PC-3 (cell line): ENCODE measurements around the gene GPR108. TPM values are rescaled to one million over a fixed set of nuclear protein-coding genes. Genes with fewer than 3 reads are reported as not detected.

Experiments used
- ATAC-seq: fragments of 200-7000 bp; cut with Tn5 transposase; 2 replicates; pipeline ENCODE4 v1.9.1; 2020; ENCODE audit warnings: mild to moderate bottlenecking, moderate library complexity
- BruUV-seq: library from RNA; stranded (reverse); fragments of 400-500 nt; replicated peaks from 2 replicates; lab custom pipeline; 2021; lab: Mats Ljungman, UMichigan
- CTCF ChIA-PET: fragments of 300-600 bp; sonication (Branson Sonifier 250); formaldehyde crosslinking; loops from one replicate; lab custom pipeline; 2022; ENCODE audit warnings: antibody characterized with exemption; lab: Charles Lee
- POLR2A ChIA-PET: fragments of 300-600 bp; sonication (Branson Sonifier 250); formaldehyde crosslinking; loops from one replicate; lab custom pipeline; 2022; ENCODE audit warnings: antibody characterized with exemption; ENCODE audit not compliant: unreplicated experiment; lab: Charles Lee
- DNase-seq: peaks from one replicate; pipeline ENCODE4 v3.0.0-alpha.2; 2015
- H2AFZ ChIP-seq: fragments of 300-600 bp; sonication (generic); 2 replicates; pipeline ENCODE4 v1.6.0; 2016; ENCODE audit warnings: antibody characterized with exemption, low read length
- H3F3A ChIP-seq: fragments of 300-600 bp; sonication (generic); one replicate; pipeline ENCODE4 v1.6.0; 2017; ENCODE audit warnings: antibody characterized with exemption, low read length, control low read depth, mild to moderate bottlenecking; ENCODE audit not compliant: unreplicated experiment
- H3K27ac ChIP-seq: fragments of 300-600 bp; sonication (generic); 2 replicates; pipeline ENCODE4 v1.5.1; 2016; ENCODE audit warnings: mild to moderate bottlenecking, low read length
- H3K27me3 ChIP-seq: fragments of 300-600 bp; sonication (generic); 2 replicates; pipeline ENCODE4 v1.6.1; 2016; ENCODE audit warnings: low read length, mixed read lengths
- H3K36me3 ChIP-seq: fragments of 300-600 bp; sonication (generic); 2 replicates; pipeline ENCODE4 v1.6.1; 2016; ENCODE audit warnings: low read depth, mixed run types, low read length, mixed read lengths
- H3K4me1 ChIP-seq: fragments of 300-600 bp; sonication (generic); 2 replicates; pipeline ENCODE4 v1.5.1; 2016; ENCODE audit warnings: low read length; ENCODE audit not compliant: insufficient read depth
- H3K4me2 ChIP-seq: fragments of 300-600 bp; sonication (generic); 2 replicates; pipeline ENCODE4 v1.6.0; 2016; ENCODE audit warnings: low read length
- H3K4me3 ChIP-seq: fragments of 300-600 bp; sonication (generic); 2 replicates; pipeline ENCODE4 v1.5.1; 2016; ENCODE audit warnings: mild to moderate bottlenecking, low read length, mixed read lengths
- H3K79me2 ChIP-seq: fragments of 300-600 bp; sonication (generic); 2 replicates; pipeline ENCODE4 v1.6.1; 2017; ENCODE audit warnings: low read length, mixed read lengths
- H3K9ac ChIP-seq: fragments of 300-600 bp; sonication (generic); 2 replicates; pipeline ENCODE4 v1.6.0; 2016; ENCODE audit warnings: mild to moderate bottlenecking, low read length
- H3K9me2 ChIP-seq: fragments of 300-600 bp; sonication (generic); replicated peaks from 2 replicates; pipeline ENCODE4 v1.6.1; 2016; ENCODE audit warnings: mixed run types, low read length, mixed read lengths
- H3K9me3 ChIP-seq: fragments of 300-600 bp; sonication (generic); 2 replicates; pipeline ENCODE4 v1.6.1; 2016; ENCODE audit warnings: low read length, mixed read lengths
- H4K20me1 ChIP-seq: fragments of 300-600 bp; sonication (generic); 2 replicates; pipeline ENCODE4 v1.6.1; 2016; ENCODE audit warnings: low read length, mixed read lengths
- EZH2 ChIP-seq: fragments of 300-600 bp; sonication (generic); IDR thresholded peaks from one replicate; pipeline ENCODE4 v1.6.1; 2017; ENCODE audit warnings: antibody characterized with exemption, mild to moderate bottlenecking, low read length; ENCODE audit not compliant: unreplicated experiment
- EZH2phosphoT487 ChIP-seq: fragments of 300-600 bp; sonication (generic); IDR thresholded peaks from 2 replicates; pipeline ENCODE4 v1.6.1; 2018; ENCODE audit warnings: mild to moderate bottlenecking, antibody characterized with exemption, low read length, borderline replicate concordance
- intact Hi-C: fragments of 100-400 bp; cut with micrococcal nuclease; formaldehyde crosslinking; loops from 2 replicates; pipeline ENCODE4 v1.9.0; 2023
- total RNA-seq: library from RNA; depleted of rRNA; stranded (reverse); fragments of >200 nt; gene quantifications from 2 replicates; pipeline ENCODE4 v1.2.3, GENCODE V29; 2014
- TF ChIP-seq, protein P1 (sequence below): fragments of 300-600 bp; sonication (generic); conservative IDR thresholded peaks from 2 replicates; pipeline ENCODE4 v1.5.1; 2017; ENCODE audit warnings: antibody characterized with exemption, low read depth, mild to moderate bottlenecking, low read length

Gene GPR108
- total RNA-seq, 1 experiment from 2014 or later = 78.7 TPM

DNA sequence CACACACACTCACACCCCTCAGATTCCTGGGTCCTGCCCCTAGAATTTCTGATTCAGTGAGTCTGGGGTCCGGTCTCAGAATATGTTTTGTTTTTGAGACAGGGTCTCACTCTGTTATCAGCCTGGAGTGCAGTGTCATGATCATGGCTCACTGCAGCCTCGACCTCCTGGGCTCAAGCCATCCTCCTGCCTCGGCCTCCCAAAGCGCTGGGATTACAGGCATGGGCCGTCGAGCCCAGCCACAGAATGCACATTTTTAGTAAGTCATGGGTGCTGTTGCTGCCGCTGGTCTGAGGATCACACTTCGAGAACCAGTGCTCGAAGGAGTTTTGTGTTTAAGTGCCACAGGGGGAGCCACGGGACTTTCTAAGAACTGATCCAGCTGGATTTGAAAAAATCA lies 45.4 kb downstream of the GPR108 start:
- Histone ChIP-seq H3K9me3 (no peaks in the 10 kb centered on the region), H3K36me3 (no peaks in the 10 kb centered on the region), H3K4me3 (no peak overlapping the region), H3F3A (no peaks in the 10 kb centered on the region), H3K4me1 (no peaks in the 10 kb centered on the region), H3K9me2 (no peaks in the 10 kb centered on the region), H3K27me3 (no peaks in the 10 kb centered on the region), H3K4me2 (no peak overlapping the region), H3K27ac (no peak overlapping the region), H3K79me2 (no peaks in the 10 kb centered on the region), H3K9ac (no peak overlapping the region), H2AFZ (no peak overlapping the region), H4K20me1 (no peaks in the 10 kb centered on the region)
- CTCF ChIA-PET = no interaction called here
- ATAC-seq (no peak), DNase-seq (no peak)
- BruUV-seq = no TSS peak
- intact Hi-C loops = no loop called here
- TF ChIP-seq EZH2 (no peak), EZH2phosphoT487 (no peak)
- TF ChIP-seq, protein P1, sequence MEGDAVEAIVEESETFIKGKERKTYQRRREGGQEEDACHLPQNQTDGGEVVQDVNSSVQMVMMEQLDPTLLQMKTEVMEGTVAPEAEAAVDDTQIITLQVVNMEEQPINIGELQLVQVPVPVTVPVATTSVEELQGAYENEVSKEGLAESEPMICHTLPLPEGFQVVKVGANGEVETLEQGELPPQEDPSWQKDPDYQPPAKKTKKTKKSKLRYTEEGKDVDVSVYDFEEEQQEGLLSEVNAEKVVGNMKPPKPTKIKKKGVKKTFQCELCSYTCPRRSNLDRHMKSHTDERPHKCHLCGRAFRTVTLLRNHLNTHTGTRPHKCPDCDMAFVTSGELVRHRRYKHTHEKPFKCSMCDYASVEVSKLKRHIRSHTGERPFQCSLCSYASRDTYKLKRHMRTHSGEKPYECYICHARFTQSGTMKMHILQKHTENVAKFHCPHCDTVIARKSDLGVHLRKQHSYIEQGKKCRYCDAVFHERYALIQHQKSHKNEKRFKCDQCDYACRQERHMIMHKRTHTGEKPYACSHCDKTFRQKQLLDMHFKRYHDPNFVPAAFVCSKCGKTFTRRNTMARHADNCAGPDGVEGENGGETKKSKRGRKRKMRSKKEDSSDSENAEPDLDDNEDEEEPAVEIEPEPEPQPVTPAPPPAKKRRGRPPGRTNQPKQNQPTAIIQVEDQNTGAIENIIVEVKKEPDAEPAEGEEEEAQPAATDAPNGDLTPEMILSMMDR = no peak
- POLR2A ChIA-PET = no interaction called here

DNA sequence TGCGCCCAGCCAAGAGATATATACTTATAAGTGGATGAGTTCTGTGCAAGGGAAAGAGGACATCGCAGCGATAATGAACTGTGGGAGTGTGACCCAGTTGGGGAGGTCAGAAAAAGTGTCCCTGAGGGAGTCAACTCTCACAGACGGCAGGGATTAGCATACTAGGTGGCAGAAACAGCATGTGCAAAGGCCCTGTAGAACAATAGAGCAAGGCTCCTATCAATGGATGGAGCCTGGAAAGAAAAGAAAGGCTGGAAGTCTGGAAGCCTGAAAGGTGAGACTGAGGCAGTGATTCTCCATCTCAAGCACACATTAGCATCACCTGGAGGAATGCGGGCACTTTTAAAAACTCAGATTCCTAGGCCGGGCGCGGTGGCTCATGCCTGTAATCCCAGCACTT lies 46.0 kb downstream of the GPR108 start:
- no peak overlapping the region for H3K4me2 ChIP-seq
- no peaks in the 10 kb centered on the region for H3K4me1 ChIP-seq
- ChIA-PET POLR2A (no interaction called here), CTCF (no interaction called here)
- intact Hi-C loops = no loop called here
- H3K9ac ChIP-seq = no peak overlapping the region
- no peak overlapping the region for H2AFZ ChIP-seq
- H3K36me3 ChIP-seq = no peaks in the 10 kb centered on the region
- no peak overlapping the region for H3K27ac ChIP-seq
- no TSS peak for BruUV-seq
- no peaks in the 10 kb centered on the region for H3K9me3 ChIP-seq
- DNase-seq (no peak), ATAC-seq (no peak)
- TF ChIP-seq, protein P1 = no peak
- TF ChIP-seq EZH2phosphoT487 = no peak
- no peak for TF ChIP-seq EZH2
- no peak overlapping the region for H3K4me3 ChIP-seq
- no peaks in the 10 kb centered on the region for H4K20me1 ChIP-seq
- H3K27me3 ChIP-seq = no peaks in the 10 kb centered on the region
- no peaks in the 10 kb centered on the region for H3K79me2 ChIP-seq
- H3K9me2 ChIP-seq = no peaks in the 10 kb centered on the region
- no peaks in the 10 kb centered on the region for H3F3A ChIP-seq

DNA sequence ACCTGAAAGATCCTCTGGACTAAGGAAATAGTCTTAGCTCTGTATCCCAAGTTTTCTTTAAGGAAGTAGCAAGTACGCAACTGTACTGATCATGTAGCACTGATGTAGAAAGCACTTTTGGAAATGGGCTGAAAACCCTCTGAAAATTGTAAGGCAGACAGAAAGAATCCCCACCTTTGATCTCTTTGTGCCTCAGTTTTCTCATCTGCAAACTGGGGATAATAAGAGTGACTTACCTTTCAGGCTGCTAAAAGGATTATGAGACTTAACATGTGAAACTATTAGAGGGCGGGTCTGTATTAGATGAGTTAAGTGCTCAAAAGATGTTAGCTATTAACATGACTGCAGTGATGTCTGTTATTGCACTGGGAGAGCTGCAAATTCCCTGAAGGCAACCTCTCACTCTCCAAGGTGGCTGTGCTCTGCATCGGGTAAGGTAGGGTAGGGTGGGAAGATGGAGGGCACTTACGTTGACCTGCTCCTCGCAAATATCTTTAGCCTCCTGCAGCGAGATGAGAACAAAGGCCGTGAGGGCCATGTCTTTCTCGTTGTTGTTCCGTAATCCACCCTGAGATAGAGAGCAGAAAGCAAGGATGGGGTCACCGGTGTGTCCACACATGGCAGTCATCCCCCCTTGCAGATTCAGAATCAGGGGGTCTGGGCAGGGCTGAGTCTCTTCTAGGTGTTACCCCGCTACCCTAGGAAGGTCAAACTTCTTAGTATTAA lies 47.1 kb downstream of the GPR108 start:
- TF ChIP-seq, protein P1 = no peak
- TF ChIP-seq EZH2phosphoT487 = no peak
- no peak for TF ChIP-seq EZH2
- no peak for ATAC-seq
- Histone ChIP-seq H2AFZ (no peak overlapping the region), H3K4me1 (no peaks in the 10 kb centered on the region), H3K4me3 (no peak overlapping the region), H3K9me2 (no peaks in the 10 kb centered on the region), H3K79me2 (no peaks in the 10 kb centered on the region), H3K4me2 (no peak overlapping the region), H3K27me3 (no peaks in the 10 kb centered on the region), H4K20me1 (no peaks in the 10 kb centered on the region), H3F3A (no peaks in the 10 kb centered on the region), H3K9ac (no peak overlapping the region), H3K9me3 (no peaks in the 10 kb centered on the region), H3K27ac (no peak overlapping the region), H3K36me3 (no peaks in the 10 kb centered on the region)
- BruUV-seq = no TSS peak
- ChIA-PET CTCF (no interaction called here), POLR2A (no interaction called here)
- intact Hi-C loops = no loop called here
- no peak for DNase-seq
